ENCODE data around the gene RAB44. TPM values are rescaled to one million over a fixed set of nuclear protein-coding genes. Genes with fewer than 3 reads are reported as not detected.

Gene RAB44
- total RNA-seq, 1 experiment from 2014 or later: not detected

DNA sequence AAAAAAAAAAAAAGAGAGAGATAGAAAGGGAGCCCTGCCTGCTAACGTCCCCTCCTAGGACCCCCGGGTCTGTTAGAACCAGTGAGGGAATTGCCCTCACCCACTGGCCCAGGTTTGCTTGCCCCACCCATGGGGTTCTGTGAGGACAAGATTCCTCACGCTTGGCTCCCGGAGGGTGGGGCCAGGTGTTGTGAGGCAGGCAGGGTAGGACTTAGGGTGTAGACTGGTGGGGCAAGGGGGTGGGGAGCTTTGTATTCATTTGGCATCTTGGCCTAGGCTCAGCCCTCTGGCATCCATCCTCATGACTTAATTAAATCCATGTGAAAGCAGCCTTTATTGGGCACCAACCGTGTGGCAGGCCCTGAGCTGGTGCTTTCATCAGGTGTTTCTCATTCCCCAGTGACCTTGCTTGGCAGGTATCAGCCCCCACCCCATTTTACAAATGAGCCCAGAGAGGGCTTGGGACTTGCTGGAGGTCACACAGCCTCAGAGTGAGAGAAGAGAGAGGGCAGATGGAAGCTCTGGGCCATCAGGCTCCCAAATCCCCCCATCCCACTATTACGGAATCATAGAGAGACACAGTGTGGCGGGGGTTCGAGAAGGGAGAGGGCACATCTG, 19.0 kb downstream of the RAB44 start:
- Histone ChIP-seq H3K18ac (ENCODE audit: insufficient read length, low read depth, low read length) (no peak overlapping the region), H3K4me1 (ENCODE audit: insufficient read depth, low read length) (no peaks in the 10 kb centered on the region; the same call in 1 of the 2 replicates), H3K23me2 (ENCODE audit: insufficient read length, low read depth, low read length, poor library complexity, severe bottlenecking) (no peaks in the 10 kb centered on the region), H3T11ph (ENCODE audit: low read length) (no peak overlapping the region), H3K9ac (ENCODE audit: extremely low read depth, insufficient read length, low read length) (no peak overlapping the region), H3K9me3 (ENCODE audit: control insufficient read depth, low read depth, low read length) (no peaks in the 10 kb centered on the region), H2BK120ac (ENCODE audit: low read depth, low read length, poor library complexity, severe bottlenecking) (no peak overlapping the region), H2BK12ac (ENCODE audit: insufficient read length, low read depth, low read length) (no peak overlapping the region), H3K14ac (ENCODE audit: insufficient read depth, low read length) (no peak overlapping the region), H3K4ac (ENCODE audit: low read depth, low read length) (no peak overlapping the region), H3K27ac (ENCODE audit: insufficient read length, low read depth, low read length) (no peak overlapping the region), H2BK5ac (ENCODE audit: insufficient read length, low read length) (no peak overlapping the region), H2AFZ (ENCODE audit: low read length) (no peak overlapping the region), H4K5ac (ENCODE audit: insufficient read length, low read depth, low read length) (no peak overlapping the region), H2AK5ac (ENCODE audit: insufficient read length, low read length) (no peak overlapping the region), H3K23ac (ENCODE audit: insufficient read length, low read depth, low read length) (no peak overlapping the region), H3K79me1 (ENCODE audit: insufficient read depth, low read depth, low read length, poor library complexity, severe bottlenecking) (no peaks in the 10 kb centered on the region), H2BK15ac (ENCODE audit: low read depth, low read length) (no peak overlapping the region), H4K8ac (replicated peaks; ENCODE audit: insufficient read length, low read depth, low read length) (no peak overlapping the region), H3K27me3 (ENCODE audit: insufficient read depth, low read length) (no peaks in the 10 kb centered on the region), H3K56ac (ENCODE audit: insufficient read length, low read depth, low read length) (no peak overlapping the region), H4K91ac (ENCODE audit: insufficient read length, low read depth, low read length) (no peak overlapping the region), H2BK20ac (ENCODE audit: low read depth, low read length, poor library complexity, severe bottlenecking) (no peak overlapping the region), H4K20me1 (ENCODE audit: control insufficient read depth, insufficient read depth, insufficient read length) (no peaks in the 10 kb centered on the region), H3K4me2 (ENCODE audit: insufficient read depth, insufficient read length, low read length) (no peak overlapping the region), H3K79me2 (ENCODE audit: insufficient read depth, low read length) (no peaks in the 10 kb centered on the region)
- Mint-ChIP-seq H3K27me3 (ENCODE audit: low read depth) (no peaks in the 10 kb centered on the region; the same call in 1 of the 2 replicates), H3K27ac (no peak overlapping the region), H3K4me3 (no peak overlapping the region), H3K9me3 (no peaks in the 10 kb centered on the region), H3K36me3 (ENCODE audit: insufficient read depth in 1 of 3, low read depth in 3 of 3) (no peaks in the 10 kb centered on the region), H3K4me1 (peaks cover 3 to 5% of the 10 kb centered on the region in 2 experiments; a peak in 1 of 4 replicates)
- no CpG with 5 or more reads among the region's 8 CpGs for WGBS (ENCODE audit: extremely low coverage, insufficient read length, low lambda C conversion rate)
- TF ChIP-seq, protein P1, sequence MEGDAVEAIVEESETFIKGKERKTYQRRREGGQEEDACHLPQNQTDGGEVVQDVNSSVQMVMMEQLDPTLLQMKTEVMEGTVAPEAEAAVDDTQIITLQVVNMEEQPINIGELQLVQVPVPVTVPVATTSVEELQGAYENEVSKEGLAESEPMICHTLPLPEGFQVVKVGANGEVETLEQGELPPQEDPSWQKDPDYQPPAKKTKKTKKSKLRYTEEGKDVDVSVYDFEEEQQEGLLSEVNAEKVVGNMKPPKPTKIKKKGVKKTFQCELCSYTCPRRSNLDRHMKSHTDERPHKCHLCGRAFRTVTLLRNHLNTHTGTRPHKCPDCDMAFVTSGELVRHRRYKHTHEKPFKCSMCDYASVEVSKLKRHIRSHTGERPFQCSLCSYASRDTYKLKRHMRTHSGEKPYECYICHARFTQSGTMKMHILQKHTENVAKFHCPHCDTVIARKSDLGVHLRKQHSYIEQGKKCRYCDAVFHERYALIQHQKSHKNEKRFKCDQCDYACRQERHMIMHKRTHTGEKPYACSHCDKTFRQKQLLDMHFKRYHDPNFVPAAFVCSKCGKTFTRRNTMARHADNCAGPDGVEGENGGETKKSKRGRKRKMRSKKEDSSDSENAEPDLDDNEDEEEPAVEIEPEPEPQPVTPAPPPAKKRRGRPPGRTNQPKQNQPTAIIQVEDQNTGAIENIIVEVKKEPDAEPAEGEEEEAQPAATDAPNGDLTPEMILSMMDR (conservative IDR thresholded peaks at IDR 0.05): no peak
- no peak for DNase-seq
